ENCODE measurements around the gene NUTM2E.
"Not testable (repeated sequence)": the region's sequence is repeated elsewhere in the genome, so short reads cannot be mapped to it uniquely, and the experiment has no call there.

NUTM2E gene

GRCh38 chr10:79826496-79827215, at the start of gene NUTM2E:
Gene NUTM2E (plus strand): TSS chr10:79826739. CDS start chr10:79841741, 15,002 bp downstream.
- DNase-seq (ENCODE audit: low spot score): peak; percentile 76

GRCh38 chr10:79777997-79778396, 48.5 kb upstream of the NUTM2E start:
- not testable (repeated sequence) for DNase-seq (ENCODE audit: low spot score)

GRCh38 chr10:79779310-79779938, 47.1 kb upstream of the NUTM2E start:
- DNase-seq (ENCODE audit: low spot score): peak; percentile 88

- peak; percentile 6 for DNase-seq (ENCODE audit: low spot score)
Observed at GRCh38 chr10:79779992-79780391, 46.5 kb upstream of the NUTM2E start.

- not testable (repeated sequence) for DNase-seq (ENCODE audit: low spot score)
Observed at GRCh38 chr10:79781584-79781983, 45.0 kb upstream of the NUTM2E start.

GRCh38 chr10:79787455-79787952, 39.0 kb upstream of the NUTM2E start:
- DNase-seq (ENCODE audit: low spot score): not testable (repeated sequence)

- DNase-seq (ENCODE audit: low spot score): not testable (repeated sequence)
Observed at GRCh38 chr10:79789351-79789750, 37.2 kb upstream of the NUTM2E start.

GRCh38 chr10:79791906-79792517, 34.5 kb upstream of the NUTM2E start:
- DNase-seq (ENCODE audit: low spot score): not testable (repeated sequence)

GRCh38 chr10:79799337-79799736, 27.2 kb upstream of the NUTM2E start:
- not testable (repeated sequence) for DNase-seq (ENCODE audit: low spot score)

GRCh38 chr10:79805857-79806256, 20.7 kb upstream of the NUTM2E start:
- DNase-seq (ENCODE audit: low spot score): not testable (repeated sequence)

- not testable (repeated sequence) for DNase-seq (ENCODE audit: low spot score)
Observed at GRCh38 chr10:79811895-79812294, 14.6 kb upstream of the NUTM2E start.

- DNase-seq (ENCODE audit: low spot score): not testable (repeated sequence)
Observed at GRCh38 chr10:79816290-79816689, 10.2 kb upstream of the NUTM2E start.

- DNase-seq (ENCODE audit: low spot score): not testable (repeated sequence)
Observed at GRCh38 chr10:79823387-79823786, 3.2 kb upstream of the NUTM2E start.

GRCh38 chr10:79825587-79826011, 940 bp upstream of the NUTM2E start:
- DNase-seq (ENCODE audit: low spot score): not testable (repeated sequence)

GRCh38 chr10:79826131-79826495, 426 bp upstream of the NUTM2E start:
- DNase-seq (ENCODE audit: low spot score): not testable (repeated sequence)

- DNase-seq (ENCODE audit: low spot score): not testable (repeated sequence)
Observed at GRCh38 chr10:79833833-79834232, 7.3 kb downstream of the NUTM2E start.

- not testable (repeated sequence) for DNase-seq (ENCODE audit: low spot score)
Observed at GRCh38 chr10:79835891-79836290, 9.4 kb downstream of the NUTM2E start.

- DNase-seq (ENCODE audit: low spot score): not testable (repeated sequence)
Observed at GRCh38 chr10:79836891-79837290, 10.4 kb downstream of the NUTM2E start.

- DNase-seq (ENCODE audit: low spot score): not testable (repeated sequence)
Observed at GRCh38 chr10:79838441-79838840, 11.9 kb downstream of the NUTM2E start.

GRCh38 chr10:79853191-79853854, 26.8 kb downstream of the NUTM2E start:
- DNase-seq (ENCODE audit: low spot score): not testable (repeated sequence)

GRCh38 chr10:79862269-79862668, 35.7 kb downstream of the NUTM2E start:
- DNase-seq (ENCODE audit: low spot score): not testable (repeated sequence)

- not testable (repeated sequence) for DNase-seq (ENCODE audit: low spot score)
Observed at GRCh38 chr10:79862803-79863202, 36.3 kb downstream of the NUTM2E start.

Data from hematopoietic multipotent progenitor cell treated with erythropoietin and hydrocortisone succinate and interleukin-3 and kit ligand, for 15 days (in vitro differentiated cells).